Activated CD4-positive, alpha-beta T cell treated with anti-CD3 and anti-CD28 coated beads, Interleukin-2, Interleukin-4, amounts not matched to agents 100 ng/mL and 50 ng/mL, durations not matched to agents 16 hours and 8 hours (primary cell): ENCODE data around the gene SMPD3.
A peak's percentile ranks its signal among the peaks of the same experiment; 100 is the strongest.

Experiments
- DNase-seq: peaks from one replicate; pipeline ENCODE4 v3.0.0-alpha.2; 2020; ENCODE audit warnings: low spot score

The SMPD3 gene

GRCh38 chr16:68369697-68370580 lies 78.4 kb downstream of the SMPD3 start:
- peak; percentile 36 for DNase-seq

- DNase-seq, result no peak
Observed at GRCh38 chr16:68369168-68369567, 79.1 kb downstream of the SMPD3 start.

- DNase-seq, result no peak
Observed at GRCh38 chr16:68368301-68368888, 79.9 kb downstream of the SMPD3 start.

DNA sequence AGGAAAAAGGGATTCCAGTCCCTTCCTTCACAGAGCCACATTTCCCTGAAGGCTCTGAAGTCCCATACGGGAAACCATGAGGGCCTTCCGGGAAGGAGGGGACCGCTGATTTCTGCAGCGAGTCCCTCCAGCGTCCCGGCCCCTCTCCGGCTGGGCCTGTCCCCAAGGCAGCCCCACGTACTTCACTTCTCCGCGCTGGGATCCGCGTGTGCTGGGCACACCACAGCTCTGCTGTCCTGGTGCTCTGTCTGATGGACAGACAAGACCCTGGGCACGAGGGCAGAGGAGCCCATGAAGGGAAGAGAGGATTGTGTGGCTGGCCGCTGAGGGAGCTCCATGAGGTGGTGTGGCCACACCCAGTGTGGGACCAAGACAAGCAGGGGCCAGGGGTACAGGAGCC lies 80.4 kb downstream of the SMPD3 start:
- DNase-seq, result no peak

DNA sequence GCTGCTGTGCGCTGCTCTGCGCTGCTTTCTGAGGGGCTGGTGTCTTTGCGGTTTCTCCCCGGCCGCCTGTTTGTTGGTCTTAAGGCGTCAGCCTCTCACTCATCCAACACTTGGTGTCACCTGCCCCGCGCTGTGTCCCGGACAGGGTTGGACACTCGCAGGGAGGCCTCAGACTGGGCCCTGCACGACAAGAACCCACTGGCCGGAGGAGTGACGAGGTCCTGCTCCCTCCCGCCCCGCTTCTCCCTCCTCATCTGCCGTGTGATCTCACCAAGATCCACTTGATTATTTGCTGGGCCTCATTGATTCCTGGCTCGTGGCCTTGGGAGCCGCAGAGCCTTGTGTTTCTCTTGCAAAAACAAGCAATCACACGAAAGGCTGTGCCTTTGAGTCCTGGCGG lies 80.9 kb downstream of the SMPD3 start:
- no peak for DNase-seq

DNA sequence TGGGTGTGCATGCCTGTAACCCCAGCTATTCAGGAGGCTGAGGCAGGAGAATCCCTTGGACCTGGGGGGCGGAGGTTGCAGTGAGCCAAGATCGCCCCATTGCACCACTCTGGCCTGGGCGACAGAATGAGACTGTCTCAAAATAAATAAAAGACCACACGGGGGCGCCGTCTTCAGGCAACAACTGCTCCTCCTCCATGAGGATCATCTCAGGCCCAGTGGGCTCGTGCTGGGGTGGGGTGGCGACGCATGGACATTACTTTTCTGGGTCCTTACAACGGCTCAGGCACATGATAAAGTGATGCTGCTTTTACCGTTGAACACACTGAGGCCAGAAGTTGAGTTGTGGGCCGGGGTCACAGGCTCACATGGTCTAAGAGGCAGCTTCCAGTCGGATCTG lies 81.3 kb downstream of the SMPD3 start:
- peak; percentile 55 for DNase-seq

DNA sequence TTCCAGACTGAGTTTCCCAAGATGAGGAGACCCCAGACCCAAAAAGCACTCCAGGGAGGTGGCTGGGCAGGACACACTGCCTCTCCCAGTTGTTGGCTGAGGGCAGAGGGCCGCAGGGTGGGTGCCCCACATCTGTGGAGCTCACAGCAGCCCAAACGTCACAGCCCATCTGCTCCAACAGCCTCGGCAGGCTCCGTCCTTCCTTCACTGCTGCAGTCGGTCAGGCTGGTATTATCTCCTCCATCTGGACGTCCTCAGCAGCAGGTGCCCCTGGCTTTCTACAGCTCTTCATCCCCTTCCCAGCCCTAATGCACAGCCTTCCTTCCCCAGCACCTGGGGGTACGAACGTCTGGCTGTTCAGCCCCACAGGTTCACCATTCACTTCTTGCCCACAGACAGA lies 82.2 kb downstream of the SMPD3 start:
- DNase-seq, result no peak

DNA sequence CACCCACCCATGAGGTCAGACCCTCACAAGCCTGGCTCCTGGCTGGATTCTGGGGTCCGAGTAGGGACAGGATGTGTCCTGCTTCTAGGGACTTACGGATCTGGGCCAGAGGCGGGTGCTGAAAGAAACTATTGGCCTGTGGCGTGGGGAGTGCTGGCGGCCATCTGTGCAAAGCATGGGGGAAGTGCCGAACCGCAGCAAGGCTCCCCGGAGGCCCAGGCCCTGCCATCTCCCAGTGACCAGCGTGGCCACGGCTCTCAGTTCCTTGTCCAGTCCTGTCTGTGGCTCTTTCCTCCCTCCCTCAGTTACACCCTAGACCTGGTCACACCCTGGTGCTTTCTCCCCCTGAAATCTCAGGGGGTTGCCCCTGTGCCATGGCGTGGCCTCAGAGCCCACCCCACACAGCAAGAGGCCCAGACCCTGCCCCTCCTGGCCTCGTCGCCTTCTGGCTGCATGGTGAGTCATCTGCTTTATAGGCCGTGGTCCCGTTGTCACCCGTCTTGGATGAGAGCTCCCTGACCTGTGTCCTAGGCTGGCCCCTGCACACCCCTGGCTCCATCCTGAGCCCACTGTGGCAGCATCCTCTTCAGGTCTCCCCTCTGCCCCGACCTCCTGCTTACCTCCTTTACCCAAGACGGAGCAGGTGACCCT lies 83.0 kb downstream of the SMPD3 start:
- no peak for DNase-seq

- DNase-seq, result no peak
Observed at GRCh38 chr16:68364561-68364998, 83.7 kb downstream of the SMPD3 start.

- DNase-seq, result no peak
Observed at GRCh38 chr16:68363658-68364521, 84.4 kb downstream of the SMPD3 start.

DNA sequence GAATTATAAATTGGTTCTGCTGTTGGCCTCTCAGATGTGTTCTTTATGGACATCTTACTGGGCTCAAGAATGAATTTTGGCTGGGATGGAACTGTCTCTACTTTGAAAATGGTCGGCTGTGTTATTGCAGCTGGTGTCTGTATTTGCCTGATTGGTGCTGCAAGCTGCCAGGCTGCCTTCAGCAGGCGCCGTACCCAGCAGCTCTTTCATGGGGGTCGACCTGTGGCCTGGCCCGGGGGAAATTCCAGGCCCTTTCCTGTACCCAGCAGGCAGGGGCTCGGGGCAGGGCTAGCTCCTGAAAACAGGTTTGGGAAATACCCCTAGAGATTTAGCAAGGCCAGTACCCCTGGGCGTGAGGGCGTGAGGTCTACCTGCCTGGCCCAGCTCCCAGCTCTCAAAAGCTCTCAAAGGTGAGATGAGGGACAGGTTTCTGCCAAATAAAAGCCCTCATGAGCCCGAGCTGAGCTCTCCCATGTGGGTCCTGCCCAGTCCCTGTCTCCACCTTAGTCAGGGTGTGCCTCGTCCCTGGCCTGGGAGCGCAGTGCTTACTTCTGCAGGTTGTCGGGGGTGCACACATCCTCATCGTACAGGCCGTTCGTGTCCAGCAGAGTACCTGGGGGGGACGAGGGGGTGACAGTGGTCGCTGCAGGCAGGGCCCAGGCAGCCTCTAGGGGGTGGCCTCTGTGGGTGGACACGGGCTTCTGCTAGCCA lies 85.2 kb downstream of the SMPD3 start:
- no peak for DNase-seq

GRCh38 chr16:68362262-68362913 lies 85.9 kb downstream of the SMPD3 start:
- no peak for DNase-seq

- no peak for DNase-seq
Observed at GRCh38 chr16:68361485-68361884, 86.8 kb downstream of the SMPD3 start.

- no peak for DNase-seq
Observed at GRCh38 chr16:68360956-68361355, 87.4 kb downstream of the SMPD3 start.

DNA sequence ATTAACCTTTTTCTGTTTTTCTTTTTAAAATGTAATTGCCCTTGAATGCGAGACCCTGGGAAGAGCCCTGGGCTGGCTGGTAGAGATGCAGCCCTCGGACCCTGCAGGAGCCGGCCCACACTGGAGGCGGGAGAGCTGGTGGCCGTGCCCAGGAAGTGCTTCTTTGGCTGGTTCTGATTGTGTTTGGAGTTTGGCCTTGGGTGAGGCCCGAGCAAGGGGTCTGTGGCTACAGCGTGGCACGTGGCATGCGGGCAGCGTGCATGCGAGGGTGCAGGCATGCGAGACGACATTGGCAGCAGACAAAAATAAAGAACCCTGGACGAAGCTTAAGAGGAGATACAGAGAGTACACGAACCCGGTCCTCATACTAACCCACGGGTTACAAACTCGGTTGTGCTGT lies 87.8 kb downstream of the SMPD3 start:
- DNase-seq, result no peak

- DNase-seq, result no peak
Observed at GRCh38 chr16:68359398-68360191, 88.7 kb downstream of the SMPD3 start.

GRCh38 chr16:68358951-68359350 lies 89.4 kb downstream of the SMPD3 start:
- DNase-seq, result no peak

DNA sequence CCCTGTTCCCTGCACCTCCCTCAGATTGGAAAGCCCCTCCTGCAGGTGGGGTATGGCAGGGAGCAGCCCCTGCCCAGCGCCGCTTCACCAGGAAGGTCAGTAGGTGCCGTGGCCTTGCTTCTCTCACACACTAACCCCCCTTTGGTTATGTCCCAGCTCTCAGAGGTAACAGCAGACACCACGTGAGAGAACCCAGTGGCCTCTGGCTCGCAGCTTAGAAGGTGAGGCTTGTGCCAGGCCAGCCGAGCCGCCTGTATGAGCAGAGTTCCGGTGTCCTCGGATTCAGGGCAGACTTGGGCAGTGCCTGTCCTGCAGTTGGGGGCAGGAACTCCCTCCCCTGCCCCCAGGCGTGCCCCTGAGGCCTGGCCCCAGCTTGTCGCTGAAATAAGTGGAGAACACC lies 90.4 kb downstream of the SMPD3 start:
- DNase-seq, result no peak

DNA sequence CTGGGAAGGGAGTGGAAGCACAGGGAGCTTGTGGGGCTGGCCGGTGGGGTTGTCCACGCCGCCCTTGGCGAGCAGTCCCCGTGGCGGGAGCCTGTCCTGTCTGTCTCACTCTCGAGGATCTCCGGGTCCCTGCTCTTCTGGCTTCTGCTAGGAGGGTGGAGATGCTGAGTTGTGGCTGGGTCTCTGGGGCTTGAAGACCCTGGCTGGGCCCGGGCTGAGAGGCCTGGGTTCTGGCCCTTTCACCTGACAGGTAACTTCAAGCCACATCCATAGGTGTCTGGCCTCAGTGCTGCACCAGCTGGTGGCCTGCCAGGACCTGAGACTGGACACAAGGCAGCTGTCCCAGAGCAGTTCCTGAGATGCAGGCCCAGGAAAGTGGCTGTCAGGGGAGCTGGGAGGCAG lies 90.8 kb downstream of the SMPD3 start:
- DNase-seq, result no peak

DNA sequence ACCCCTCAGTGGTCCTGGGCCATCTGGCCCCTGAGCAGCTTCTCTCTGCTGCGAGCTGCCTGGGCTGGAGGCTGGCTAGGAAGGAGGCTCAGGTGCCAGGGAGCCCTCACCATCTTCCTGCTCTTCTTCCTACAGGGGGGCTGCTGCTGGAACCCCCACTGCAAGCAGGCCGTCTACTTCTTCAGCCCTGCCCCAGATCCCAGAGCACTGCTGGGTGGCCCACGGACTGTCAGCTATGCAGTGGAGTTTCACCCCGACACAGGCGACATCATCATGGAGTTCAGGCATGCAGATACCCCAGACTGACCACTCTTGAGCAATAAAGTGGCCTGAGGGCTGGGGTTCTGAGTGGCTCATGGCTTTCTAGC lies 91.4 kb downstream of the SMPD3 start:
- DNase-seq, result no peak
